ENCODE measurements around the gene FBXO36.

- TF ChIP-seq CTCF (IDR thresholded peaks at IDR 0.05) (no peak), EP300 (IDR thresholded peaks at IDR 0.05) (no peak), POLR2A (IDR thresholded peaks at IDR 0.05) (no peak)
Measured at GRCh38 chr2:230042195-230042594, 119.9 kb downstream of the FBXO36 start.
